ENCODE results near the gene IKZF5.

The IKZF5 gene

DNA sequence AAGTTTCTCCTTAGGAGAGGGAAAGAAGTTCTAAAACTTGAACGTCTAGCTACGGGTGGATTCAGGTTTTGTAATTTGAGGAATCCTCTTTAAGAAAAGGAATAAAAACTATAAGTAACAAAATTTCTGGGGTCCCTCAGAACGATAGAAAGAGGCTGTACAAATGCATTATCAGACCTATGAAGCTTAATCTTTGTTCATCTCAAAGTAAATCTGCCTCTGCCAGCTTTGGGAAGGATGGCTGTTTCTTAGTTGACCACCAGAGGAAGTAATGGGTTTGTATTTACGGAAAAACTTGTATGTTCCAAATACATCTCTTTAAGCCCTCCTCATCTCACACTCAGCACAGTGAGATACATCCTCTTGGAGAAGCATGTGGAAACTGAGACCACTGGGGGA, 27.5 kb downstream of the IKZF5 start:
- peaks cover 20% of the 10 kb centered on the region for H3K4me1 ChIP-seq (ENCODE audit: low read depth, poor library complexity, severe bottlenecking)
- peak overlapping the region; percentile 73 for H2AFZ ChIP-seq (ENCODE audit: low read depth)
- H3K79me2 ChIP-seq (ENCODE audit: insufficient read depth, low read depth): no peaks in the 10 kb centered on the region
- TF ChIP-seq CTCF (conservative IDR thresholded peaks at IDR 0.05; ENCODE audit: low read depth, low read length): peak; percentile 49; the same call in 1 of the 2 replicates
- peak overlapping the region; percentile 94 for H3K9ac ChIP-seq
- no peaks in the 10 kb centered on the region for H4K20me1 ChIP-seq (ENCODE audit: insufficient read depth)
- H3K27ac ChIP-seq: peak overlapping the region; percentile 95
- no peak overlapping the region for H3K4me3 ChIP-seq (IDR thresholded peaks at IDR 0.05; ENCODE audit: insufficient read depth, low read depth, low read length)
- H3K36me3 ChIP-seq (ENCODE audit: insufficient read depth): no peaks in the 10 kb centered on the region
- no peaks in the 10 kb centered on the region for H3K27me3 ChIP-seq (ENCODE audit: insufficient read depth, low read depth)
- H3K4me2 ChIP-seq: peak overlapping the region; percentile 99

DNA sequence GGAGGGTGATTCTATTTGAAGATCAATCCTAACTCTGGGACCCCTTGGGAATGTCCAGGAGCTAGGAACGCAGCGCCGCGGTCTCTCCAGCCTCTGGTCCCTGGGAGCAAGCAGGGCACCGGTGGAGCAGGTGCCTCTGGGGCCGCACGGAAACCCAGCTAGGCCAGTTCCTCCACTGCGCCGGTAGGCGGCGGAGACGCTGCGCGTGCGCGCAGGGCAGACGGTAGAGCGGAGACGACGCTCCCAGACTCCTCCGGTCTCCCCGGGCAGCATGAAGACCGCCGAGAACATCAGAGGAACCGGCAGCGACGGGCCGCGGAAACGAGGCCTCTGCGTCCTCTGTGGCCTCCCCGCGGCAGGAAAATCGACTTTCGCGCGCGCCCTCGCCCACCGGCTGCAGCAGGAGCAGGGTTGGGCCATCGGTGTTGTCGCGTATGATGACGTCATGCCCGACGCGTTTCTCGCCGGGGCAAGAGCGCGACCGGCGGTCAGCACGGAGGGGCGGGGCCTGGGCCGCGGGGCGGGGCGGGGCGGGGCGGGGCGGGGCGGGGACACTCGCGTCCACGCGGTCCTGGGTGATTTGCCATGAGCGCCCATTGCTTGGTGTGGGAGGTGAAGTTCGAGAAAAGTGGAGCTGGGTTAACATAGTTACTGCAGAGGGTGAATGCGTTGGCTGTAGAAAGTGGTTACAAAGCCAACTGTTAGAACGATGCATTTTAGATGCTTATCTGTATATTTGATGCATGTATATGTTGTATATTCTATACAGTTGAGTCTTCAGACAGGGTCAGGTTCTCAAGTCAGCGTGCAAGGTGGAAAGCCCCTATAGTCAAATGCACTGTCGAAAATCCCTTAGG, 28.2 kb downstream of the IKZF5 start, which contains the start of gene PSTK:
TSS of gene PSTK (plus strand) at position 193 of the 857 bp plus-strand sequence. CDS start at position 272, 79 bp downstream.
- peak within 1 kb of the TSS; percentile 94 for H3K9ac ChIP-seq
- no peaks in the 10 kb centered on the region for H3K36me3 ChIP-seq (ENCODE audit: insufficient read depth)
- H4K20me1 ChIP-seq (ENCODE audit: insufficient read depth): no peaks in the 10 kb centered on the region
- no peaks in the 10 kb centered on the region for H3K79me2 ChIP-seq (ENCODE audit: insufficient read depth, low read depth)
- peak; percentile 76 for TF ChIP-seq CTCF (conservative IDR thresholded peaks at IDR 0.05; ENCODE audit: low read depth, low read length)
- H2AFZ ChIP-seq (ENCODE audit: low read depth): peak within 1 kb of the TSS; percentile 73
- peak within 1 kb of the TSS; percentile 95 for H3K27ac ChIP-seq
- H3K4me1 ChIP-seq (ENCODE audit: low read depth, poor library complexity, severe bottlenecking): peaks cover 20% of the 10 kb centered on the region
- peak within 1 kb of the TSS; percentile 99 for H3K4me2 ChIP-seq
- no peak within 1 kb of the TSS for H3K4me3 ChIP-seq (IDR thresholded peaks at IDR 0.05; ENCODE audit: insufficient read depth, low read depth, low read length)
- no peaks in the 10 kb centered on the region for H3K27me3 ChIP-seq (ENCODE audit: insufficient read depth, low read depth)

DNA sequence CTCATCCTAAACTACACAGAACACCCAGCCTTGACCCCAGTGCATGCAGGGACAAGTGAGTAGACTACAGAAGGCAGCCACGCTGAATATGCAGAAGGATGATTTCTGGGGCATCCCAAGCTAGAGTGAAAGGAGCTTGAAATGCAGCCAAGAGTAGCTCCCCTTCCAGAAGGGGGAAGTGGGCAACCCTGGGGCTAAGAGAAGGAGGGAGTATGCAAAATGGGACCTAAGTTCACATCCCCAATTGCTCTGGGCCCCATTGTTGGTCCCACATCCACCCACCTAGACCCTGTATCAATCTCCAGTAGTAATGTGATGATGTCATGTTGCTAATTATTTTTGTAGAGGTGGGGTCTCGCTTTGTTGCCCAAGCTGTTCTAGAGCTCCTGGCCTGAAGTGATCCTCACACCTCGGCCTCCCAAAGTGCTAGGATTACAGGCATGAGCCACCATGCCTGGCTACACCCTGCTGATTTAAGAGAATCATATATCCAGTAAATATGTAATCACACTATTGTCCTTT, 34.0 kb downstream of the IKZF5 start:
- no peak overlapping the region for H3K4me2 ChIP-seq
- H3K27me3 ChIP-seq (ENCODE audit: insufficient read depth, low read depth): no peaks in the 10 kb centered on the region

GRCh38 chr10:122974023-122974422, 34.6 kb downstream of the IKZF5 start:
- Histone ChIP-seq H3K4me2 (no peak overlapping the region), H3K36me3 (ENCODE audit: insufficient read depth) (no peaks in the 10 kb centered on the region), H3K9ac (no peak overlapping the region), H3K27ac (no peak overlapping the region), H3K4me3 (IDR thresholded peaks at IDR 0.05; ENCODE audit: insufficient read depth, low read depth, low read length) (no peak overlapping the region), H3K27me3 (ENCODE audit: insufficient read depth, low read depth) (no peaks in the 10 kb centered on the region), H3K79me2 (ENCODE audit: insufficient read depth, low read depth) (no peaks in the 10 kb centered on the region), H3K4me1 (ENCODE audit: low read depth, poor library complexity, severe bottlenecking) (no peaks in the 10 kb centered on the region), H4K20me1 (ENCODE audit: insufficient read depth) (no peaks in the 10 kb centered on the region), H2AFZ (ENCODE audit: low read depth) (no peak overlapping the region)
- no peak for TF ChIP-seq CTCF (conservative IDR thresholded peaks at IDR 0.05; ENCODE audit: low read depth, low read length)

More for the DNA sequence above, 34.0 kb downstream of the IKZF5 start:
- Histone ChIP-seq H2AFZ (ENCODE audit: low read depth) (no peak overlapping the region), H3K4me1 (ENCODE audit: low read depth, poor library complexity, severe bottlenecking) (peaks cover 2% of the 10 kb centered on the region), H3K36me3 (ENCODE audit: insufficient read depth) (no peaks in the 10 kb centered on the region), H4K20me1 (ENCODE audit: insufficient read depth) (no peaks in the 10 kb centered on the region), H3K79me2 (ENCODE audit: insufficient read depth, low read depth) (no peaks in the 10 kb centered on the region), H3K4me3 (IDR thresholded peaks at IDR 0.05; ENCODE audit: insufficient read depth, low read depth, low read length) (no peak overlapping the region), H3K27ac (no peak overlapping the region), H3K9ac (no peak overlapping the region)
- TF ChIP-seq CTCF (conservative IDR thresholded peaks at IDR 0.05; ENCODE audit: low read depth, low read length): no peak

Measured in KMS-11 (cell line).